GM23248 (cell line): Measurements from ENCODE around the gene PJA2.

Experiments
- EZH2 ChIP-seq: fragments of 200-600 bp; sonication (generic); IDR thresholded peaks from 2 replicates; pipeline ENCODE4 v1.6.1; 2018; ENCODE audit warnings: antibody characterized with exemption, mild to moderate bottlenecking; ENCODE audit not compliant: insufficient read depth, poor library complexity, severe bottlenecking
- EZH2phosphoT487 ChIP-seq: fragments of 200-600 bp; sonication (generic); IDR thresholded peaks from 2 replicates; pipeline ENCODE4 v1.6.1; 2018; ENCODE audit warnings: antibody characterized with exemption, moderate library complexity, mild to moderate bottlenecking, low read depth; ENCODE audit not compliant: insufficient read depth

- TF ChIP-seq EZH2phosphoT487, result no peak
- TF ChIP-seq EZH2, result no peak
These were observed 109.4 kb downstream of the PJA2 start for GRCh38 chr5:109300367-109300766.
